ENCODE results near the gene BECN2. TPM values are rescaled to one million over a fixed set of nuclear protein-coding genes. Genes with fewer than 3 reads are reported as not detected.

BECN2 gene
- total RNA-seq, 4 donors from 2014 or later = not detected

DNA sequence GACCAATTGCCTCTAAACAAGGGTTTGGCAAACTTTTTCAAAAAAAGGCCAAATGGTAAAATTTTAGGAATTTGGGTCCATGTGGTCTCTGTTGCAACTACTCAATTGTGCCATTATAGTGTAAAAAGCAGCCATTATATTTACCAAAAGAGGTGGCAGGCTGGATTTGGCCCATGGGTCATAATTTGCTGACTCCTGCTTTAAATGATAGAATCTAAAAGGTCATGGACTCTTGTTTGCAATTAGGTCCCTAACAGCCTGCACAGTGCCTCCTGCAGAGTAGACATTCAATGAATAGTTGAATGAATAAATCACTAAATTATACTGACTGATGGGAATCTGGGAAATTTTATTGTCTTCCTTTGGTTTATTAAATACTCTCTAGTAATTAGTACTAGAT lies 6.2 kb downstream of the BECN2 start:
- Histone ChIP-seq H3K9me3 (no peaks in the 10 kb centered on the region), H3K27me3 (no peaks in the 10 kb centered on the region), H3K27ac (no peak overlapping the region), H3K4me3 (no peak overlapping the region), H3K36me3 (no peaks in the 10 kb centered on the region), H3K4me1 (no peaks in the 10 kb centered on the region)
- DNase-seq = no peak
- in situ Hi-C loops (cut with MboI; ENCODE audit: low pct_ligation_motif_present in 1 of 4, low pct_unique_long_range_greater_than_20kb in 1 of 4, low sequenced_read_pairs in 3 of 4) = no loop called here
- intact Hi-C loops (cut with DNase I; ENCODE audit: low total_unique reads) = no loop called here
- TF ChIP-seq EP300 (IDR thresholded peaks at IDR 0.05; ENCODE audit: low read depth) (no peak), POLR2A (IDR thresholded peaks at IDR 0.05) (no peak), POLR2AphosphoS5 (IDR thresholded peaks at IDR 0.05) (no peak)
- TF ChIP-seq, protein P1, sequence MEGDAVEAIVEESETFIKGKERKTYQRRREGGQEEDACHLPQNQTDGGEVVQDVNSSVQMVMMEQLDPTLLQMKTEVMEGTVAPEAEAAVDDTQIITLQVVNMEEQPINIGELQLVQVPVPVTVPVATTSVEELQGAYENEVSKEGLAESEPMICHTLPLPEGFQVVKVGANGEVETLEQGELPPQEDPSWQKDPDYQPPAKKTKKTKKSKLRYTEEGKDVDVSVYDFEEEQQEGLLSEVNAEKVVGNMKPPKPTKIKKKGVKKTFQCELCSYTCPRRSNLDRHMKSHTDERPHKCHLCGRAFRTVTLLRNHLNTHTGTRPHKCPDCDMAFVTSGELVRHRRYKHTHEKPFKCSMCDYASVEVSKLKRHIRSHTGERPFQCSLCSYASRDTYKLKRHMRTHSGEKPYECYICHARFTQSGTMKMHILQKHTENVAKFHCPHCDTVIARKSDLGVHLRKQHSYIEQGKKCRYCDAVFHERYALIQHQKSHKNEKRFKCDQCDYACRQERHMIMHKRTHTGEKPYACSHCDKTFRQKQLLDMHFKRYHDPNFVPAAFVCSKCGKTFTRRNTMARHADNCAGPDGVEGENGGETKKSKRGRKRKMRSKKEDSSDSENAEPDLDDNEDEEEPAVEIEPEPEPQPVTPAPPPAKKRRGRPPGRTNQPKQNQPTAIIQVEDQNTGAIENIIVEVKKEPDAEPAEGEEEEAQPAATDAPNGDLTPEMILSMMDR (IDR thresholded peaks at IDR 0.05) = no peak

DNA sequence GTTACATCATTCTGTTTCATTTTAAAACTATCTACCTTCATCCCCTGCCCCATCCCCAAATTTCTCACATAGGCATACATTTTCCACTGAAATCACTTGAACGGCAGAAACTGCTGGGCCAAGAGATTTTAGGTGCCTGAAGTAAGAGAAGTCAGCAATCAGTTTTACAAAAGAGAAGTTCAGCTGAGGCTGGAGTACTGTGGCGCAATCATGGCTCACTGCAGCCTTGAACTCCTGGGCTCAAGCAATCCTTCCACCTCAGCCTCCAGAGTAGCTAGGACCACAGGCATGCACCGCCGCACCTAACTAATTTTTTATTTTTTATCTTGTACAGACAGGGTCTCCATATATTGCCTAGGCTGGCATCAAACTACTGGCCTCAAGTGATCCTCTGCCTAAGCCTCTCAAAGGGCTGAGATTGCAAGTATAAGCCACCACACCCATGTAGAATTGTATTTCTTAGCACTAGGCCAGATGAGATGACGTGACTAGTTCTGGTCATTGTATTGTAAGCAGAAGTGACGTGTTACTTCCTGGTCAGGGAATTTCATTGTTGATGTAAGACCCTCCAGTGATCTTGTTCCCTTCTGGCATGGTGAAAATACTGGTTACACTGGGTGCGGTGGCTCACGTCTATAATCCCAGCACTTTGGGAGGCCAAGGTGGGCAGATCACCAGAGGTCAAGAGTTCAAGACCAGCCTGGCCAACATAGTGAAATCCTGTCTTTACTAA lies 7.1 kb downstream of the BECN2 start:
- Histone ChIP-seq H3K36me3 (no peaks in the 10 kb centered on the region), H3K27me3 (no peaks in the 10 kb centered on the region), H3K4me3 (no peak overlapping the region), H3K9me3 (no peaks in the 10 kb centered on the region), H3K27ac (no peak overlapping the region), H3K4me1 (no peaks in the 10 kb centered on the region)
- peak; percentile 9 for DNase-seq
- in situ Hi-C loops (cut with MboI; ENCODE audit: low pct_ligation_motif_present in 1 of 4, low pct_unique_long_range_greater_than_20kb in 1 of 4, low sequenced_read_pairs in 3 of 4) = no loop called here
- intact Hi-C loops (cut with DNase I; ENCODE audit: low total_unique reads) = no loop called here
- TF ChIP-seq POLR2AphosphoS5 (IDR thresholded peaks at IDR 0.05) = no peak
- no peak for TF ChIP-seq EP300 (IDR thresholded peaks at IDR 0.05; ENCODE audit: low read depth)
- no peak for TF ChIP-seq POLR2A (IDR thresholded peaks at IDR 0.05)
- TF ChIP-seq, protein P1 (IDR thresholded peaks at IDR 0.05) = no peak
- WGBS, 2 donors (ENCODE audit: low coverage in 1 of 2) = 75 to 86% methylated on average over 4 to 8 of the region's 8 CpGs

DNA sequence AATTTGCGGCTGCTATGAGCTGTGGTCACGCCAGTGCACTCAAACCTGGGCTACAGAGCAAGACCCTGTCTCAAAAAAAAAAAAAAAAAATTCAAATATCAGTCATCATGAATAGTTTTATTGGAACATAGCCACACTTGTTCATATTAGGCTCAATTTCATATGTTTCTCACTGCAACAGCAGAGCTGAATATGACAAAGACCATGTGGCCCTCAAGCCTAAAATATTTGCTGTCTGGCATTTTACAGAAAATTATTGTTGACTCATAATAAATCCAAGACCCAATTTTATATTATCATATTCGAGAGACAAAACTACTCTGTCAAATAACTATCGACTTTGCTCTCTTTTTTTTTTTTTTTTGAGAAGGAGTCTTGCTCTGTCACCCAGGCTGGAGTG lies 11.0 kb downstream of the BECN2 start:
- Histone ChIP-seq H3K27ac (no peak overlapping the region), H3K9me3 (no peaks in the 10 kb centered on the region), H3K27me3 (no peaks in the 10 kb centered on the region), H3K4me1 (no peaks in the 10 kb centered on the region), H3K4me3 (no peak overlapping the region), H3K36me3 (no peaks in the 10 kb centered on the region)
- 43 to 60% methylated on average over 3 to 4 of the region's 4 CpGs for WGBS, 2 donors (ENCODE audit: low coverage in 1 of 2)
- DNase-seq = no peak
- in situ Hi-C loops (cut with MboI; ENCODE audit: low pct_ligation_motif_present in 1 of 4, low pct_unique_long_range_greater_than_20kb in 1 of 4, low sequenced_read_pairs in 3 of 4) (no loop called here), intact Hi-C loops (cut with DNase I; ENCODE audit: low total_unique reads) (no loop called here)
- no peak for TF ChIP-seq POLR2AphosphoS5 (IDR thresholded peaks at IDR 0.05)
- no peak for TF ChIP-seq EP300 (IDR thresholded peaks at IDR 0.05; ENCODE audit: low read depth)
- TF ChIP-seq, protein P1 (IDR thresholded peaks at IDR 0.05) = no peak
- no peak for TF ChIP-seq POLR2A (IDR thresholded peaks at IDR 0.05)

DNA sequence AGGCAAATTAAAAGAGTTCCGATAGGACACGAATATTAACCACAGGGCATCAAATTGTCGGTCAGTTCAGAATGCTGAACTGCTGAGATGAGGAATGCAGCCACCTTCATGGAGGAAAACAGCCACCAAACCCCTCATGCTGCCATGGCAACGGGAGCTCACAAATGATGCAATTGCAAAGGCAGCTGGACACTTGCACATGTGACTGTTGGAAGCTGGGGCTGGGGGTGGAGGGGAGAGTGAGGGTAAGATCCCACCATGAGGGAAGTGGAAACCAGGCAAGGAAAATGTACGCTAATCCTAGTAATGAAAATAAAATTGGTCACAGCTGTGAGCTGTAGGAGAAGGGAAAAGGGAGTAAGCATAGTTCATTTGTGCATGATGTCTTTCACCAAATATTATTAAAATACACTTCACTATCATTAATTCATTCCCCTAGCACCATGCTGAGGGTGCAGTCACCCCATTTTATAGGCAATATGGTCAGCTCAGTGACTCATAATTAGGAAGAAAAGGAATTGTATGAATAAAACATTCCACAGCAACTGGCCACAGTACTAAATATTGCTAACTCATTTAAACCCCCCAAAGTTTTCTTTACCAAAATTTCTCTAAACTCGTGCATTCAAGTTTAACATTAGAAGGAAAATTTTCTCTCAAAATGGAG lies 15.3 kb downstream of the BECN2 start:
- H3K4me3 ChIP-seq = no peak overlapping the region
- H3K27me3 ChIP-seq = no peaks in the 10 kb centered on the region
- in situ Hi-C loops (cut with MboI; ENCODE audit: low pct_ligation_motif_present in 1 of 4, low pct_unique_long_range_greater_than_20kb in 1 of 4, low sequenced_read_pairs in 3 of 4) = no loop called here
- intact Hi-C loops (cut with DNase I; ENCODE audit: low total_unique reads) = no loop called here
- no peak for DNase-seq
- no peaks in the 10 kb centered on the region for H3K4me1 ChIP-seq
- H3K27ac ChIP-seq = no peak overlapping the region
- TF ChIP-seq, protein P1 (IDR thresholded peaks at IDR 0.05) = no peak
- no peak for TF ChIP-seq POLR2A (IDR thresholded peaks at IDR 0.05)
- no peak for TF ChIP-seq EP300 (IDR thresholded peaks at IDR 0.05; ENCODE audit: low read depth)
- no peak for TF ChIP-seq POLR2AphosphoS5 (IDR thresholded peaks at IDR 0.05)
- WGBS, 2 donors (ENCODE audit: low coverage in 1 of 2) = 54 to 60% methylated on average over 6 of the region's 6 CpGs
- no peaks in the 10 kb centered on the region for H3K36me3 ChIP-seq
- no peaks in the 10 kb centered on the region for H3K9me3 ChIP-seq

Measured in transverse colon (tissue), 4 donors.